ENCODE data around the gene FRMD1.

FRMD1 gene

GRCh38 chr6:168111911-168112310, 32.9 kb upstream of the FRMD1 start:
- no peak for DNase-seq (ENCODE audit: low read depth in 3 of 3)

GRCh38 chr6:168110437-168110836, 31.4 kb upstream of the FRMD1 start:
- DNase-seq (ENCODE audit: low read depth in 3 of 3) = no peak

GRCh38 chr6:168109171-168109570, 30.2 kb upstream of the FRMD1 start:
- no peak for DNase-seq (ENCODE audit: low read depth in 3 of 3)

GRCh38 chr6:168107191-168107983, 28.4 kb upstream of the FRMD1 start:
- DNase-seq (ENCODE audit: low read depth in 3 of 3) = no peak

GRCh38 chr6:168106633-168107005, 27.6 kb upstream of the FRMD1 start:
- no peak for DNase-seq (ENCODE audit: low read depth in 3 of 3)

- no peak for DNase-seq (ENCODE audit: low read depth in 3 of 3)
Observed at GRCh38 chr6:168105813-168106632, 27.0 kb upstream of the FRMD1 start.

- DNase-seq (ENCODE audit: low read depth in 3 of 3) = no peak
Observed at GRCh38 chr6:168104636-168105035, 25.6 kb upstream of the FRMD1 start.

GRCh38 chr6:168103050-168103830, 24.2 kb upstream of the FRMD1 start:
- DNase-seq (ENCODE audit: low read depth in 3 of 3) = no peak

GRCh38 chr6:168102315-168102985, 23.4 kb upstream of the FRMD1 start:
- no peak for DNase-seq (ENCODE audit: low read depth in 3 of 3)

GRCh38 chr6:168101590-168102314, 22.7 kb upstream of the FRMD1 start:
- no peak for DNase-seq (ENCODE audit: low read depth in 3 of 3)

- no peak for DNase-seq (ENCODE audit: low read depth in 3 of 3)
Observed at GRCh38 chr6:168100803-168101589, 22.0 kb upstream of the FRMD1 start.

GRCh38 chr6:168100011-168100802, 21.2 kb upstream of the FRMD1 start:
- no peak for DNase-seq (ENCODE audit: low read depth in 3 of 3)

GRCh38 chr6:168099201-168100010, 20.4 kb upstream of the FRMD1 start:
- no peak for DNase-seq (ENCODE audit: low read depth in 3 of 3)

- DNase-seq (ENCODE audit: low read depth in 3 of 3) = no peak
Observed at GRCh38 chr6:168098431-168098861, 19.4 kb upstream of the FRMD1 start.

GRCh38 chr6:168097621-168098430, 18.8 kb upstream of the FRMD1 start:
- no peak for DNase-seq (ENCODE audit: low read depth in 3 of 3)

- no peak for DNase-seq (ENCODE audit: low read depth in 3 of 3)
Observed at GRCh38 chr6:168097221-168097620, 18.2 kb upstream of the FRMD1 start.

GRCh38 chr6:168096271-168096764, 17.3 kb upstream of the FRMD1 start:
- no peak for DNase-seq (ENCODE audit: low read depth in 3 of 3)

Measured in stimulated activated CD4-positive, alpha-beta T cell treated with anti-CD3 and anti-CD28 coated beads, TNF-alpha, amount 100 ng/mL, for 24 hours (primary cell).